ENCODE results near the gene DHODH.
A peak's percentile ranks its signal among the peaks of the same experiment; 100 is the strongest.
"Not testable (repeated sequence)": the region's sequence is repeated elsewhere in the genome, so short reads cannot be mapped to it uniquely, and the experiment has no call there.

The DHODH gene

DNA sequence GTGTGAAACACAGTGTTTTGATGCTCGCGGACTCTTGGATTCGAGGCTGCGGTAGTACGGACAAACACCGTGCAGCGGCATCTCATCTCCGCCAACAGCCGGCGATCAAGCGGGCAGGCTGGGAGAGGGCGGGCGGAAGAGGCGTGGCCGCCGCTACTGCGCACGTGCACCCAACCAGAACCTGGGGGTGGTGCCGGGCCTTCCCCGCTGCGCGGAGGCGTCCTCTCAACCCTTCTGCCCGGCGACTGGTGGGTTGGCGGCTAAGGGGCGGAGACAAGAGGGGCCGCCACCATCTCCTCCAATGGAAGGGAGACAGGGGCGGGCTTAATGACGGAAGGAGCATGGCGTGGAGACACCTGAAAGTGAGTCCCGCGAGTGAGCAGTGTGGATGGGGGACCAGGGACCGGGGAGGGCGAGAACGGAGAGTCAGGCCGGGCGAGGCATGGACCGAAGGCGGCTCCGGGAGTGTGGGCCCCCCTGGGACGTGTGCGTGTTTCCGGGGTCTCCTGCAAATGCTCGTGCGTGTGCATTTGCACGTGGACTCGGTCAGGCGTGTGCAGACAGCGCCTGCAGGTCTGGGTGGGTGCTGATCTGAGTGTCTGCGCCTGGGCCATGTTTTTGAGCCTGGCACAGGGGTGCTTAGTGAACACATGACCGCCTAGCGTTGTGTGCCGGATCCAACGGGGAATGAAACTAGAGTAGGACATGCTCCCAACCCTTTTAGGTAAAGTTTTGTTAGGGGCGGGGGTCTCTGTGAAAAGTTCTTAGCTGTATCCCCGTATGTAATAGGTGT, at the start of gene DHODH:
TSS of gene DHODH (plus strand) at position 321 of the 793 bp plus-strand sequence. CDS start at position 342, 21 bp downstream.
- peak; percentile 98 to 99 for DNase-seq

GRCh38 chr16:71961066-71962039, 47.2 kb upstream of the DHODH start:
- DNase-seq = peak; percentile 81 to 88

GRCh38 chr16:71963125-71963875, 45.2 kb upstream of the DHODH start:
- no peak for DNase-seq

- no peak for DNase-seq
Observed at GRCh38 chr16:71965223-71965622, 43.3 kb upstream of the DHODH start.

GRCh38 chr16:71966932-71967331, 41.6 kb upstream of the DHODH start:
- DNase-seq = no peak

GRCh38 chr16:71969353-71969752, 39.2 kb upstream of the DHODH start:
- DNase-seq = no peak

DNA sequence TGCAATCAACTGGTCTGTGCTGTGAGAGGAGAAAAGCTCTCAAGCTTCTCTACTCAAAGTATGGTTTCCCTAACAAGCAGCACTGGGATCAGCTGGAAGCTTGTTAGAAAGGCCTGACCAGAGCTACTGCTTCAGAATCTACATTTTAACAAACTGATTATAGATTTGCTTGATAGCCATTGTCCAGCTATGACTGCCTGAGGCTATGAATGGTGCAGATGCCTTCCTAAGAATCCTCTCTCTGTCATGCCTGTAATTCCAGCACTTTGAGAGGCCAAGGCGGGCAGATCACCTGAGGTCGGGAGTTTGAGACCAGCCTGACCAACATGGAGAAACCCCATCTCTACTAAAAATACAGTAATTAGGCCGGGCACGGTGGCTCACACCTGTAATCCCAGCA, 37.0 kb upstream of the DHODH start:
- no peak for DNase-seq

DNA sequence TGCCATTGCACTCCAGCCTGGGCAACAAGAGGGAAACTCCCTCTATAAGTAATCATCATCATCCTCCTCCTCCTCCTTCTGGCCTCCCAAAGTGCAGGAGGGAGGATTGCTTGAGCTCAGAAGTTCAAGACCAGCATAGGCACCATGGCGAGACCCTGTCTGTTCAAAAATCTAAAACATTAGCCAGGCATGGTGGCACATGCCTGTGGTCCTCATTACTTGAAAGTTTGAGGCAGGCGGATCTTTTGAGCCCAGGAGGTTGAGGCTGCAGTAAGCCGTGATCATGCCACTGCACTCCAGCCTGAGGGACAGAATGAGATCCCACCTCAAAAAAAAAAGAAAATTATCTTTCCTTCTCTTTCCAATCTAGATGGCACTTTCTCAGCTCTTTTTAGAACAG, 36.2 kb upstream of the DHODH start:
- no peak for DNase-seq

DNA sequence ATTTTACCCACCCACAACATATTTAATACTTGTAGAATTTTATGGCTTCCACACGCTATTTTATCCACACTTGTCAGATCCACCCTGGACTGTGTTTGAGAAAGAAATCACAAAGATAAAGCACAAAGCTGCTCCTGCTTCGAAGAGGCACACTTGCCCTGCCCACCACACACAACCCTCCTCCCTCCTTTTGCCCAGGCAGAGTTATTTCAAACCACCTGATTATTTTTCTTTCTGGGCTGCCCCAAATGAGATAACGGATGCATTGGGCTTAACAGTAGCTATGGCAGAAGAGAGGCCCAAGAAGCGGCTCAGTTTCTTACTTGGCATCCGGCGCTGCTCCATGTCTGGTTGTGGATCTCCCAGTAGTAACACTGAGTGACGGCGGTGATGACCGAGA, 35.5 kb upstream of the DHODH start:
- DNase-seq = no peak

DNA sequence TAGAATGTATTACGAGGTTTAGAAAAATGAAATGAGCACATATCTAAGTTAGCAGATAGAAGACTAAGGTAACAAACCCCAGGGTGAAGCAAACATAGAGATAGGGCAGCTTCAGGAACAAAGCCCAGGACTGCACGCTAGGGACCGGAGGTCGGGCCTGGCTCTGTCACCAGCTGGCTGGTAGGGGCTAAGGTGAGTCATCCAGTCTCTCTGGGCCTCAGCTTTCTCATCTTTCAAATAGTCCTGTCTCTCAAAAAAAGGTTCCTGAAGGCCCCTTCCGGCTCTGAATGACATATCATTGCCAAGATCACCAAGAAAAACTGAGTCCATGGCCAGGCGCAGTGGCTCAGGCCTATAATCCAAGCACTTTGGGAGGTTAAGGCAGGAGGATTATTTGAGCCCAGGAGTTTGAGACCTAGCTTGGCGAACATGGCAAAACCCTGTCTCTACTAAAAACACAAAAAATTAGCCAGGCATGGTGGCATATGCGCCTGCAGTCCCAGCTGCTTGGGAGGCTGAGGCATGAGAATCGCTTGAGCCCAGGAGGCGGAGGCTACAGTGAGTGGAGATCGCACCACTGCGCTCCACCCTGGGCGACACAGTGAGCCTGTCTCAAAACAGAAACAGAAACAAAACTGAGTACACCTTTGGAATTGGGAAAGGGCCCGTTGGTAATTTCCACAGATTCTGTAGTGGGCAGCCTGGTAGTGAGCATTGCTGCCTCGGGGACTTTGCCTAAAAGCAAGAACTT, 34.3 kb upstream of the DHODH start:
- DNase-seq = no peak

DNA sequence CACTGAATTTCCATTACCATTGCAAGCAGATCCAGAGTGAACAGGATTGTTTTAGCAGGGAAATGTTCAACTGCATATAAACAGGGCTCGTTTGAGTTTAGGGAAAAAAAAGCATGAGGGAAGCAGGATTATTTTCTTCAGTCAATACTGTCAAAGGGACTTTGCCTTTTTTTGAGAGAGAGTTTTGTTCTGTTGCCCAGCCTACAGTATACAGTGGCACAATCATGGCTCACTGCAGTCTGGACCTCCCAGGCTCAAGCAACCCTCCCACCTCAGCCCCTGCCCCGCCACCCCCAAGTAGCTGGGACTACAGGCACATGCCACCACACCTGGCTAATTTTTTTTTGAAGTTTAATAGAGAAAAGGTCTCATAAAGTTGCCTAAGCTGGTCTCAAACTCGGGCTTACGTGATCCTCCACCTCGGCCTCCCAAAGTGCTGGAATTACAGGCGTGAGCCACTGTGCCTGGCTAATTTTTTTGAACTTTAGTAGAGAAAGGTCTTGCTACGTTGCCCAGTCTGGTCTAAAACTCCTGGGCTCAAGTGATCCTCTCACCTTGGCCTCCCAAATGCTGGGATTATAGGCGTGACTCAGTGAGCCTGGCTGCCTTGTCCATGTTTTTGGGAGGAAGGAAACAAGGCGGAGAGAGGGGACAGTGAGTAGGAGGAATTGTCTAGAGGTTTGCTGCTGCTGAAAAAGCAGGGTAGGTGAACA, 23.1 kb upstream of the DHODH start:
- DNase-seq = no peak

GRCh38 chr16:71986131-71986530, 22.4 kb upstream of the DHODH start:
- DNase-seq = no peak

GRCh38 chr16:71995038-71995437, 13.5 kb upstream of the DHODH start:
- DNase-seq = peak; percentile 41 to 73

DNA sequence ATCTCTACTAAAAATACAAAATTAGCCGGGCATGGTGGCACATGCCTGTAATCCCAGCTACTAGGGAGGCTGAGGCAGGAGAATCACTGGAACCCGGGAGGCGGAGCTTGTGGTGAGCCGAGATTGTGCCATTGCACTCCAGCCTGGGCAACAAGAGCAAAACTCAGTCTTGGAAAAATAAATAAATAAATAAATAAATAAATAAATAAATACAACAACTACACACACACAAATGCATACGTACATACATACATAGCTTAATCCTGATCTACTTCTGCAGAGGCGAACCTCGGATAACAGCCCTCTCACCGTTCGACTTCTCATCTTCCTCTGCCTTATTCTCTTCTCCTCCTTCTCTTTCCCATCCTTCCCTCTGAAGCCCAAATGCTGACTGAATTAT, 11.0 kb upstream of the DHODH start:
- DNase-seq = not testable (repeated sequence)

DNA sequence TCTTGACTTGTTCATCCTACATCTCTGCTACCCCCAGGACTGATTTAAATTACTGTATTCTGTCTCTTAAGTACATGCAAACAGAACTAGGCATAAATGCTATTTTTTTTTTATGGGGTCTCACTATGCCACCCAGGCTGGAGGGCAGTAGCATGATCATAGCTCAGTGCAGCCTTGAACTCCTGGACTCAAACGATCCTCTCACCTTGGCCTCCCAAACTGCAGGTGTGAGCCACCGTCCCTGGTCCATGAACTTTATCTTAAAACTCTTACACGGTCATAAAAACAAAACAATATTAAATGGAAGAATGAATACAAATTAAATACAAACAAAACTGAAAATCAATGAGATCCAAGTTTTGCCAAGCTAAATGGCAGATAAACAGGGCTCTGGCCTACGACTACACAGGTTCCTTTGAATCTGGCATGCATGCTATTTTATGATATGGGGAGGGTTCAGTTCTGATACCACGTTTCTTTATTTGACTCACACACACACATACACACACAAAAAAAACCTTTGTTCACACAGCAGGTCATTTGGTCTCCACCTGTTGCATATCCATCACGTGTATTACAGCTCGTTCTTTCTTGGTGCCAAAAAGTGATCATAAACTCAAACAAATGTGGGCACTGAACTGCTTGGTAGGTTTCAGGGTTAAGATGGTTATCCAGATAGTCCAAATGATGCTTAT, 7.2 kb upstream of the DHODH start:
- no peak for DNase-seq

DNA sequence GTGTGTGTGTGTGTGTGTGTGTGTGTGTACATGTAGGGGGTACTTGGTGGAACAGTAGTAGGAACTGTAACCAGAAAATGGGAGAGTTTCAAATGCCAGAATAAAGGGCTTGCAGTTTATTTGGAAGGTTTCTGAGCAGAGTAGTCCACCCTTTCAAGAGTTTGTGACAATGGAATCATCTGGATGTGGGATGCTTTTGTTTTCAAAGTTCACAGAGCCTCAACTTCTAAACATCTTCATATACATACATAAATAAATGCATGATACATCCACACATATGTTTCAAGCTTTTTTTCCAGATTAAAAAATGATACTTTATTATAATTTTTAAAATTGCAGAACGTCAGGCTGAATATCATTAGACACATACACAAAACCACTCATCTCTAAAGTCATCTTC, 5.9 kb upstream of the DHODH start:
- no peak for DNase-seq

DNA sequence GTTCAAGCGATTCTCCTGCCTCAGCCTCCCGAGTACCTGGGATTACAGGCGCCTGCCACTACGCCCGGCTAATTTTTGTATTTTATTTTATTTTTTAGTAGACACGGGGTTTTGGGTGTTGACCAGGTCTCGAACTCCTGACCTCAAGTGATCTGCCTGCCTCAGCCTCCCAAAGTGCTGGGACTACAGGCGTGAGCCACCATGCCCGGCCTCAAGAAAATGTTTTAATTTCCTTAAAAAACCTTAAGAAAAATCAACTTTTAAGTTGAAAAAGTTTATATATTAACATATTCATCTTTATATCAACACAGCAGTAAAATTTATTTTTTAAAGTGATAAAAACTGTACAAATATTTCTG, 500 bp upstream of the DHODH start:
- DNase-seq = not testable (repeated sequence)

GRCh38 chr16:72009779-72010178, 1.2 kb downstream of the DHODH start:
- no peak for DNase-seq

- DNase-seq = no peak
Observed at GRCh38 chr16:72012607-72013006, 4.1 kb downstream of the DHODH start.

DNA sequence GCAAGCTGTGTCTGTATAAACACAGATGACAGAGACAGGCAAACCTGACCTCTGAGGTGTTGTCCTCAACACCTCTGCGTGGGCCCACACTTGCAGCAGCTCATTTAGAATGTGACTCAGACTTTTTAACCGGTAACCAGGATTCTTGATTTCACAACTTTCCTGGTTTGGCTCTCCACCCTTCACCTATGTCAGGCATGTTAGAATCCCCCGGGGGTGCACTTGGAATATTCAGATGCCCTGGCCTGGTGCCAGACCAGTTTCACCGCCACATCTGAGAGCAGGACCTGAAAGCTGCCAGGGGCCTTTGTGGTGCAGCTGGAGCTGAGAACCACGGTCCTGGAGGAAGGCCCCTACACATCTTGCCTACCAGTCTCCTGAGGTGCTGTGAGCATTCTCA, 4.8 kb downstream of the DHODH start:
- DNase-seq = no peak
